Thyroid gland (tissue), 4 donors: ENCODE measurements around the gene CDC14B. TPM values are rescaled to one million over a fixed set of nuclear protein-coding genes. Genes with fewer than 3 reads are reported as not detected.
A peak's percentile ranks its signal among the peaks of the same experiment; 100 is the strongest.
"Not testable (repeated sequence)": the region's sequence is repeated elsewhere in the genome, so short reads cannot be mapped to it uniquely, and the experiment has no call there.

Source experiments
- DNase-seq, 2 donors: peaks; one replicate each; pipeline ENCODE4 v3.0.0-alpha.2; 2019
- H3K27ac ChIP-seq, 3 donors: fragments of 200-600 bp; sonication (generic); 1 replicate in 2 of 3; 2 replicates in 1 of 3; pipeline ENCODE4 v1.5.1; 2016 to 2019; ENCODE audit warnings: mild to moderate bottlenecking in 1 of 3, moderate library complexity in 1 of 3
- H3K27me3 ChIP-seq: fragments of 200-600 bp; sonication (generic); one replicate; pipeline ENCODE4 v1.5.1; 2019
- H3K36me3 ChIP-seq, 2 donors: fragments of 200-600 bp; sonication (generic); one replicate each; pipeline ENCODE4 v1.5.1; 2016 to 2019
- H3K4me1 ChIP-seq, 2 donors: fragments of 200-600 bp; sonication (generic); one replicate each; pipeline ENCODE4 v1.5.1; 2017 to 2019
- H3K4me3 ChIP-seq, 3 donors: fragments of 200-600 bp; sonication (generic); replicated peaks in 1 of 3; 1 replicate in 2 of 3; 2 replicates in 1 of 3; pipeline ENCODE4 v1.5.1; 2016; ENCODE audit warnings: mild to moderate bottlenecking in 1 of 3
- H3K9me3 ChIP-seq: fragments of 200-600 bp; sonication (generic); one replicate; pipeline ENCODE4 v1.5.1; 2017
- POLR2A ChIP-seq, 2 donors: fragments of 450-650 bp; IDR thresholded peaks; one replicate each; pipeline ENCODE4 v1.6.1; 2017; ENCODE audit warnings: antibody characterized with exemption in 2 of 2, mild to moderate bottlenecking in 2 of 2, moderate library complexity in 1 of 2
- WGBS, 2 donors: methylation state at CpG; one replicate each; pipeline ENCODE4 v1.1.5; 2017; 5-methylcytosine and 5-hydroxymethylcytosine counted together
- intact Hi-C: fragments of 100-400 bp; cut with DNase I; formaldehyde crosslinking; loops from one replicate; pipeline ENCODE4 v1.15.1; 2023
- total RNA-seq, 4 donors: library from RNA; depleted of rRNA; stranded (reverse); fragments of >200 nt; gene quantifications; one replicate each; pipeline ENCODE4 v1.2.3, GENCODE V29; 2016
- TF ChIP-seq, protein P1 (sequence below), 6 experiments: fragments of 200-600 bp in 3 of 6; fragments of 450-650 bp in 3 of 6; sonication (generic) in 3 of 6; IDR thresholded peaks; one replicate each; pipeline ENCODE4 v1.5.1; 2016 to 2019; ENCODE audit warnings: antibody characterized with exemption in 6 of 6, mild to moderate bottlenecking in 2 of 6, inconsistent platforms in 1 of 6, moderate library complexity in 1 of 6

CDC14B gene
- total RNA-seq, 4 donors from 2014 or later, result 39.7 to 87.4 (median 56.3) TPM

- H3K9me3 ChIP-seq, result no peaks in the 10 kb centered on the region
- no peaks in the 10 kb centered on the region for H3K36me3 ChIP-seq
- TF ChIP-seq POLR2A (IDR thresholded peaks at IDR 0.05), result no peak
- TF ChIP-seq, protein P1, sequence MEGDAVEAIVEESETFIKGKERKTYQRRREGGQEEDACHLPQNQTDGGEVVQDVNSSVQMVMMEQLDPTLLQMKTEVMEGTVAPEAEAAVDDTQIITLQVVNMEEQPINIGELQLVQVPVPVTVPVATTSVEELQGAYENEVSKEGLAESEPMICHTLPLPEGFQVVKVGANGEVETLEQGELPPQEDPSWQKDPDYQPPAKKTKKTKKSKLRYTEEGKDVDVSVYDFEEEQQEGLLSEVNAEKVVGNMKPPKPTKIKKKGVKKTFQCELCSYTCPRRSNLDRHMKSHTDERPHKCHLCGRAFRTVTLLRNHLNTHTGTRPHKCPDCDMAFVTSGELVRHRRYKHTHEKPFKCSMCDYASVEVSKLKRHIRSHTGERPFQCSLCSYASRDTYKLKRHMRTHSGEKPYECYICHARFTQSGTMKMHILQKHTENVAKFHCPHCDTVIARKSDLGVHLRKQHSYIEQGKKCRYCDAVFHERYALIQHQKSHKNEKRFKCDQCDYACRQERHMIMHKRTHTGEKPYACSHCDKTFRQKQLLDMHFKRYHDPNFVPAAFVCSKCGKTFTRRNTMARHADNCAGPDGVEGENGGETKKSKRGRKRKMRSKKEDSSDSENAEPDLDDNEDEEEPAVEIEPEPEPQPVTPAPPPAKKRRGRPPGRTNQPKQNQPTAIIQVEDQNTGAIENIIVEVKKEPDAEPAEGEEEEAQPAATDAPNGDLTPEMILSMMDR (IDR thresholded peaks at IDR 0.05), result no peak
- intact Hi-C loops, result no loop called here
- no peaks in the 10 kb centered on the region for H3K27me3 ChIP-seq
- no peak overlapping the region for H3K4me3 ChIP-seq
- peaks cover 0 to 9% of the 10 kb centered on the region in 2 donors for H3K4me1 ChIP-seq
- WGBS, 2 donors, result 71 to 77% methylated on average over 22 of the region's 22 CpGs
- peak overlapping the region; percentile 61 to 83 (median 75) for H3K27ac ChIP-seq
- peak; percentile 19 to 22 for DNase-seq
Observed at GRCh38 chr9:96617439-96618185, 2.0 kb downstream of the CDC14B start.

DNA sequence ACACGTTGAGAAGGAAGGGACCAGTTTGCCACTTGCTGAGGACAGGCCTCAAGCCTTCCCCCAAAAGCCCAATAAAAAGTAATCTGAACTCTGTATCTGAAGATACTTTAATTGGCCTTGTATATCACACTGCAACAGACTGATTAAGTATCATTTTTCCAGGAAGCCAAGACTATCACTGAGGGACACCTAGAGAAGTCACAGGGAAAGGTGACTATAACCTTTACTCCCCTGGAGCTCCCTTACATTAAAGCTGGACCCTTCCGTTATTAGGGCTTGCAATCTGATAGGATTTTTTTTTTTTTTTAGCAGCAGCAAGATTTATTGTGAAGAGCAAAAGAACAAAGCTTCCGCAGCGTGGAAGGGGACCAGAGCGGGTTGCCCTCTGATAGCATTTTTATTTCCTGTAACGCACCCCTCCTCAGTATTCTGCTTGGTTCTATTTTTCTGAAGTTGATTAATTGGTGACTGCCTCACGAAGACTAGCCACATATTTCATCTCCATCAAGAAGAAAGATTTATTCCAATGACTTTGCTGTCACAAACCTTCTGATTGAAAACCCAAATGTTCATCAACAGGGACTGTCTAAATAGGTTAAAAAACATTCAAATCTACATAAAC, 2.7 kb downstream of the CDC14B start:
- no peak overlapping the region for H3K27ac ChIP-seq
- H3K4me1 ChIP-seq, result peaks cover 3 to 16% of the 10 kb centered on the region in 2 donors
- no peaks in the 10 kb centered on the region for H3K9me3 ChIP-seq
- intact Hi-C loops, result no loop called here
- 91 to 93% methylated on average over 7 of the region's 7 CpGs for WGBS, 2 donors
- H3K36me3 ChIP-seq, result no peaks in the 10 kb centered on the region
- no peak for DNase-seq
- TF ChIP-seq, protein P1 (IDR thresholded peaks at IDR 0.05), result no peak
- TF ChIP-seq POLR2A (IDR thresholded peaks at IDR 0.05), result no peak
- no peak overlapping the region for H3K4me3 ChIP-seq
- no peaks in the 10 kb centered on the region for H3K27me3 ChIP-seq

DNA sequence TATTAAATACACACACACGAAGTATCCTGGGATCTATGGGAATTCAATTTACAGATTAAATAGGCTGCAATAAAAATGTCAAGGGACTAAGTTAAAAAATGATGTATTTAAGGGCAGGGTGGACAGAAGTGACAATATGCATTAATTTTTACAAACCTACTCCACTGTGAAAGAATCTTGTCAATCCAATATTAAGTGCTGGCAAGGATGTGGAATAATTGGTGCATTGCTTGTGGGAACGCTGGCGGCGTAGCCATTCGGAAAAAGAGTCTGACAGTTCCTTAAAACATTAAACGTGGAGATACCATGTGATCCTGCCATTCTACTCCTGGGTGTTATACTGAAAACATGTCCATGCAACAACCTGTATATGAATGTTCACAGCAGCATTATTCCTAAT, 4.2 kb downstream of the CDC14B start:
- no peak for DNase-seq
- H3K4me1 ChIP-seq, result peaks cover 6 to 23% of the 10 kb centered on the region in 2 donors
- TF ChIP-seq, protein P1 (IDR thresholded peaks at IDR 0.05), result no peak
- TF ChIP-seq POLR2A (IDR thresholded peaks at IDR 0.05), result no peak
- H3K27me3 ChIP-seq, result no peaks in the 10 kb centered on the region
- no peak overlapping the region for H3K27ac ChIP-seq
- no peaks in the 10 kb centered on the region for H3K9me3 ChIP-seq
- intact Hi-C loops, result no loop called here
- no peaks in the 10 kb centered on the region for H3K36me3 ChIP-seq
- H3K4me3 ChIP-seq, result no peak overlapping the region
- WGBS, 2 donors, result 91 to 94% methylated on average over 6 of the region's 6 CpGs

DNA sequence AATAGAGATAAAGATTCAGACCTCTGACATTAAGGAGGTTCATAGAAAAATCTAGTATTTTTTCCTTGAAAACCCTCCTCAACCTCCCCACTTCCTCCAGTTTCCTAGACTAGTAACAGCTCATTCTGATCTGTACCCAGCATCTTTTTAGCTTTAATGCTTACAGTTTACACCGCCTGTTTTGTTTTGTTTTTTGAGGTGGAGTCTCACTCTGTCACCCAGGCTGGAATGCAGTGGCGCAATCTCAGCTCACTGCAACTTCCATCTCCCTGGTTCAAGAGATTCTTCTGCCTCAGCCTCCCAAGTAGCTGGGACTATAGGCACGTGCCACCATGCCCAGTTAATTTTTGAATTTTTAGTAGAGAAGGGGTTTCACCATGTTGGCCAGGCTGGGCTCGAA, 5.0 kb downstream of the CDC14B start:
- H3K9me3 ChIP-seq, H3K27ac ChIP-seq, H3K36me3 ChIP-seq, H3K27me3 ChIP-seq, H3K4me3 ChIP-seq, intact Hi-C loops, DNase-seq: not testable (repeated sequence)
- WGBS, 2 donors, result 92 to 93% methylated on average over 4 of the region's 4 CpGs
- H3K4me1 ChIP-seq, result peaks cover 6 to 23% of the 10 kb centered on the region in 2 donors

DNA sequence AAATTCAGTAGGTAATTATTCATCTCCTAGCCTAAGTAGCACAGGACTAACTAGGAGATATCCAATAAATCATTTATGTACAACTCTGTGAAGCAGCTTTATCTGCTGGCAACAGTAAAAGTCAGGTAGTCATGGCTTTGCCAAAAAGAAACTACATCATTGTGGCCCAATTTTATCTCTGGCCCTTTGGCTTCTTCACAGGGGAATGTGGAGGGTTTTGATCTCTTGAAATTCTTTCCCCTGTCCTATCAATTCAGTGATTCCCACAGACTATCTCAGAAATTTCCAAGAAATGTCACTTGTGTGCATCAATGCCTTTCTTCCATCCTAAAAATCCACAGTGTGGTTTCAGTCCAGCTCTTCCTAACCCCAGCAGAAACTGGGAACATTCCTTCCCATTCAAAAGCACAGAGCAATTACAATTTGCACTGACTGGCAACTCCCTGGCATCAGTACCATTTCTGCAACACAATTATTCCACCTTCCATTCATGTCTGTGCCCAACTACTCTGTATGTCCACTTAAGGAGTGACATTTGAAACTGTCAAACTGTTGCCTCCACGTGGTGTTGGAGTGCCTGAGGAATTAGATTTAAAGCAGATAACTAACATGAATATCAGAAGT, 6.6 kb downstream of the CDC14B start:
- TF ChIP-seq POLR2A (IDR thresholded peaks at IDR 0.05), result no peak
- TF ChIP-seq, protein P1 (IDR thresholded peaks at IDR 0.05), result no peak
- Histone ChIP-seq H3K27me3 (no peaks in the 10 kb centered on the region), H3K27ac (no peak overlapping the region), H3K4me1 (peaks cover 6 to 23% of the 10 kb centered on the region in 2 donors), H3K9me3 (no peaks in the 10 kb centered on the region), H3K4me3 (no peak overlapping the region), H3K36me3 (no peaks in the 10 kb centered on the region)
- intact Hi-C loops, result no loop called here
- 20 to 33% methylated on average over 1 of the region's 1 CpG for WGBS, 2 donors
- no peak for DNase-seq
